GM13977 (cell line): ENCODE results near the gene DYNC1I1.

Experiments
- DNase-seq: peaks from one replicate; pipeline ENCODE4 v3.0.0; 2012; ENCODE audit warnings: low spot score
- CTCF ChIP-seq: IDR thresholded peaks from 2 replicates; pipeline ENCODE4 v1.5.1; 2012; ENCODE audit warnings: mild to moderate bottlenecking, control low read depth; ENCODE audit not compliant: insufficient read depth; ENCODE audit errors: extremely low read depth, missing control alignments
- in situ Hi-C: fragments of 300-500 bp; cut with MboI; formaldehyde crosslinking; loops from one replicate; pipeline ENCODE4 v1.12.0; 2022; ENCODE audit warnings: low sequenced_read_pairs, low pct_unique_long_range_greater_than_20kb, mixed read lengths, inconsistent platforms; ENCODE audit not compliant: unreplicated experiment

DYNC1I1 gene

GRCh38 chr7:95749044-95749443, 23.3 kb upstream of the DYNC1I1 start:
- no peak for DNase-seq
- in situ Hi-C loops: no loop called here
- no peak for TF ChIP-seq CTCF

- in situ Hi-C loops: no loop called here
- no peak for TF ChIP-seq CTCF
- no peak for DNase-seq
Measured at GRCh38 chr7:95749515-95749914, 22.8 kb upstream of the DYNC1I1 start.

GRCh38 chr7:95753440-95753839, 18.9 kb upstream of the DYNC1I1 start:
- no peak for DNase-seq
- in situ Hi-C loops: no loop called here
- TF ChIP-seq CTCF: no peak

GRCh38 chr7:95755277-95755934, 16.9 kb upstream of the DYNC1I1 start:
- in situ Hi-C loops: no loop called here
- no peak for DNase-seq
- TF ChIP-seq CTCF: no peak

- no peak for DNase-seq
- no peak for TF ChIP-seq CTCF
- in situ Hi-C loops: no loop called here
Measured at GRCh38 chr7:95758187-95758586, 14.2 kb upstream of the DYNC1I1 start.

- in situ Hi-C loops: no loop called here
- DNase-seq: no peak
- no peak for TF ChIP-seq CTCF
Measured at GRCh38 chr7:95766086-95766485, 6.3 kb upstream of the DYNC1I1 start.
